Measurements from ENCODE around the gene PLEKHJ1.

- TF ChIP-seq ESRRA (IDR thresholded peaks at IDR 0.05; ENCODE audit: borderline replicate concordance, low read length) (no peak), POLR2A (IDR thresholded peaks at IDR 0.05; ENCODE audit: low read length) (no peak), MAX (IDR thresholded peaks at IDR 0.05) (no peak), MAFK (IDR thresholded peaks at IDR 0.05; ENCODE audit: partially characterized antibody) (no peak), RCOR1 (IDR thresholded peaks at IDR 0.05; ENCODE audit: low read depth, low read length) (no peak), REST (IDR thresholded peaks at IDR 0.05) (no peak), CTCF (IDR thresholded peaks at IDR 0.05) (no peak)
These were observed 40.2 kb downstream of the PLEKHJ1 start for GRCh38 chr19:2195914-2196313.

Measured in A549 (cell line).